ENCODE results near the gene USP13. TPM values are rescaled to one million over a fixed set of nuclear protein-coding genes. Genes with fewer than 3 reads are reported as not detected.

Gene USP13
- total RNA-seq, 1 experiment from 2014 or later: 27.8 TPM

DNA sequence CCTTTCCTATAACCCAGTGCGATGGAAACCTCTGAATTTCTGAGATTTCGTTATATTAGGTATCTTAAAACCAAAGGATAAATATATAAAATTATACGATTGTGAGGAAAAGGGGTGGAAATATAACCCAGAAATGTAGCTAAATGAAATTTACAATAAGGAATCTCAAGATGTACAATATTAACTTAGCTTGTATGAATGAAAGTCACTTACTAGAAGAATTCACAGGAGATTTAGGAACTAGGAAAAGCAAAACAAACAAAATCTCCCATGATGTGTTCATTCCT is 159.2 kb downstream of the USP13 start:
- in situ Hi-C loops (cut with HindIII; ENCODE audit: low pct_unique_long_range_greater_than_20kb, low sequenced_read_pairs): no loop called here
- Histone ChIP-seq H3K36me3 (ENCODE audit: control insufficient read depth, insufficient read depth, low read length) (no peaks in the 10 kb centered on the region), H3K4me1 (ENCODE audit: control insufficient read depth, insufficient read depth, low read length) (no peaks in the 10 kb centered on the region), H3K4me3 (ENCODE audit: low read depth in 2 of 2, low read length in 2 of 2) (no peak overlapping the region), H3K9me3 (ENCODE audit: control insufficient read depth, insufficient read depth, low read depth, low read length) (no peaks in the 10 kb centered on the region), H3K27me3 (ENCODE audit: control insufficient read depth, insufficient read depth, low read length) (no peaks in the 10 kb centered on the region), H3K27ac (ENCODE audit: low read length) (no peak overlapping the region)
- ATAC-seq (no peak), DNase-seq (ENCODE audit: low read depth, low spot score) (no peak)
- TF ChIP-seq POLR2AphosphoS5 (IDR thresholded peaks at IDR 0.05; ENCODE audit: low read depth, low read length): no peak
- TF ChIP-seq SIN3A (IDR thresholded peaks at IDR 0.05; ENCODE audit: borderline replicate concordance, insufficient read depth, low read depth, low read length): no peak
- no peak for TF ChIP-seq CTCF (IDR thresholded peaks at IDR 0.05)
- TF ChIP-seq, protein P1, sequence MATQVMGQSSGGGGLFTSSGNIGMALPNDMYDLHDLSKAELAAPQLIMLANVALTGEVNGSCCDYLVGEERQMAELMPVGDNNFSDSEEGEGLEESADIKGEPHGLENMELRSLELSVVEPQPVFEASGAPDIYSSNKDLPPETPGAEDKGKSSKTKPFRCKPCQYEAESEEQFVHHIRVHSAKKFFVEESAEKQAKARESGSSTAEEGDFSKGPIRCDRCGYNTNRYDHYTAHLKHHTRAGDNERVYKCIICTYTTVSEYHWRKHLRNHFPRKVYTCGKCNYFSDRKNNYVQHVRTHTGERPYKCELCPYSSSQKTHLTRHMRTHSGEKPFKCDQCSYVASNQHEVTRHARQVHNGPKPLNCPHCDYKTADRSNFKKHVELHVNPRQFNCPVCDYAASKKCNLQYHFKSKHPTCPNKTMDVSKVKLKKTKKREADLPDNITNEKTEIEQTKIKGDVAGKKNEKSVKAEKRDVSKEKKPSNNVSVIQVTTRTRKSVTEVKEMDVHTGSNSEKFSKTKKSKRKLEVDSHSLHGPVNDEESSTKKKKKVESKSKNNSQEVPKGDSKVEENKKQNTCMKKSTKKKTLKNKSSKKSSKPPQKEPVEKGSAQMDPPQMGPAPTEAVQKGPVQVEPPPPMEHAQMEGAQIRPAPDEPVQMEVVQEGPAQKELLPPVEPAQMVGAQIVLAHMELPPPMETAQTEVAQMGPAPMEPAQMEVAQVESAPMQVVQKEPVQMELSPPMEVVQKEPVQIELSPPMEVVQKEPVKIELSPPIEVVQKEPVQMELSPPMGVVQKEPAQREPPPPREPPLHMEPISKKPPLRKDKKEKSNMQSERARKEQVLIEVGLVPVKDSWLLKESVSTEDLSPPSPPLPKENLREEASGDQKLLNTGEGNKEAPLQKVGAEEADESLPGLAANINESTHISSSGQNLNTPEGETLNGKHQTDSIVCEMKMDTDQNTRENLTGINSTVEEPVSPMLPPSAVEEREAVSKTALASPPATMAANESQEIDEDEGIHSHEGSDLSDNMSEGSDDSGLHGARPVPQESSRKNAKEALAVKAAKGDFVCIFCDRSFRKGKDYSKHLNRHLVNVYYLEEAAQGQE (IDR thresholded peaks at IDR 0.05; ENCODE audit: insufficient read depth in 1 of 2, low read depth in 2 of 2, low read length in 1 of 2): no peak
- no peak for TF ChIP-seq TCF7L2 (IDR thresholded peaks at IDR 0.05; ENCODE audit: low read depth, low read length)
- no TSS peak for BruUV-seq (replicated peaks)
- CTCF ChIA-PET: interaction anchor here (1.0 to 1.1 kb wide), 2 partner anchors 20 to 790 kb away, joined by 3 read pairs; partner anchors contain the start of gene TTC14
- intact Hi-C loops (cut with micrococcal nuclease; ENCODE audit: unreplicated experiment): loop anchor here (2.0 kb wide), 1 partner anchor 783 kb away; no protein-coding TSS in a partner anchor
- POLR2A ChIA-PET: no interaction called here

- H3K4me3 ChIP-seq (ENCODE audit: low read depth in 2 of 2, low read length in 2 of 2): no peak overlapping the region
- no peaks in the 10 kb centered on the region for H3K9me3 ChIP-seq (ENCODE audit: control insufficient read depth, insufficient read depth, low read depth, low read length)
- in situ Hi-C loops (cut with HindIII; ENCODE audit: low pct_unique_long_range_greater_than_20kb, low sequenced_read_pairs) (no loop called here), intact Hi-C loops (cut with micrococcal nuclease; ENCODE audit: unreplicated experiment) (no loop called here)
- no peak overlapping the region for H3K27ac ChIP-seq (ENCODE audit: low read length)
- DNase-seq (ENCODE audit: low read depth, low spot score): no peak
- ATAC-seq: no peak
- no peaks in the 10 kb centered on the region for H3K36me3 ChIP-seq (ENCODE audit: control insufficient read depth, insufficient read depth, low read length)
- no peaks in the 10 kb centered on the region for H3K4me1 ChIP-seq (ENCODE audit: control insufficient read depth, insufficient read depth, low read length)
- TF ChIP-seq POLR2AphosphoS5 (IDR thresholded peaks at IDR 0.05; ENCODE audit: low read depth, low read length): no peak
- TF ChIP-seq CTCF (IDR thresholded peaks at IDR 0.05): no peak
- TF ChIP-seq, protein P1 (IDR thresholded peaks at IDR 0.05; ENCODE audit: insufficient read depth in 1 of 2, low read depth in 2 of 2, low read length in 1 of 2): no peak
- no peak for TF ChIP-seq SIN3A (IDR thresholded peaks at IDR 0.05; ENCODE audit: borderline replicate concordance, insufficient read depth, low read depth, low read length)
- no peak for TF ChIP-seq TCF7L2 (IDR thresholded peaks at IDR 0.05; ENCODE audit: low read depth, low read length)
- POLR2A ChIA-PET: interaction anchor here (0.8 kb wide), 1 partner anchor 67 kb away, joined by 3 read pairs; no protein-coding TSS in a partner anchor
- H3K27me3 ChIP-seq (ENCODE audit: control insufficient read depth, insufficient read depth, low read length): peaks cover 3% of the 10 kb centered on the region; the same call in 1 of the 2 replicates
- no TSS peak for BruUV-seq (replicated peaks)
- CTCF ChIA-PET: no interaction called here
These were observed 166.5 kb downstream of the USP13 start for GRCh38 chr3:179819379-179819778.
